ENCODE data around the gene PTTG1IP.

DNA sequence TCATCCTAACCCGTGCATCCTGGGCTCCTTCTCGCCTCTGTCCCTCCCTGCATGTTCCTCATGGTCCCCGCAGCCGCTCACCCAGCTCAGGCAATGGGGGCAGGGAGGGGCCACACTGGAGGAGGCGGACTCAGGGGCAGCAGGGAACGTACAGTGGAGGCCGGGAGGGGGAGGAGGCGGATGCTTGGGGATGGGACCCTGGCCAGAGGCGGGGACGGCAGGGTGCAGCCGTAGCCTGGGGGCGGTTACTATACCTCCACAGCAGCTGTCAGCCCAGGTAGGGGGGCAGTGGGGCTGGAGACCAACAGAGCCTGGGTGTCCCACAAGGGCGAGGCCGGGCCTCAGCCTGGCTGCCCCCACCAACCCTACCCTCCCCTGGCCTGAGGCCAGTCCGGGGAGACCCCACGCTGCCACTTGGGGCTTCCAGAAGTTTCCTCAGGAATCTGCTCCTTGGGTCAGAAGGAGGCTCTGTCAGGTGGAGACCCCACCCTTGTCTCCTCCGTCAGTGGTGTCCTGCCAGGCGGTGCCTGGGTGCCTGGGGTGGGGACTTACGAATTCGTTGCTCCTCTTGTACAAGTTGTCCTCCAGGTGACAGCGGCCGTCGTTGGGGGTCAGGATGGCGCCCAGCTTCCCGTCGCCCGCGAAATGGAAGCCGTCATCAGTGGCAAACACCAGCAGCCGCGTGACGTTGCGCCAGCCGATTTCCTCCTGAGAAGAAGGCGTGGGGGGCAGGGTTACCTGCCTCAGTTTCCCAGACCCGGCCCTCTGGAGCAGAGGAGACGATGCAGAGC is 26.5 kb upstream of the PTTG1IP start:
- TF ChIP-seq SUZ12 (IDR thresholded peaks at IDR 0.05; ENCODE audit: extremely low read depth, insufficient read depth, insufficient read length): no peak
- TF ChIP-seq ZNF274 (IDR thresholded peaks at IDR 0.05; ENCODE audit: low read depth, low read length): no peak
